WTC11 (cell line): ENCODE data around the gene REEP3. TPM values are rescaled to one million over a fixed set of nuclear protein-coding genes. Genes with fewer than 3 reads are reported as not detected.

Experiments
- ATAC-seq: fragments of 200-7000 bp; cut with Tn5 transposase; 2 replicates; pipeline ENCODE4 v1.10.0; 2021; ENCODE audit warnings: mild to moderate bottlenecking, moderate library complexity
- CTCF ChIA-PET: fragments of 300-600 bp; sonication (Branson Sonifier 250); formaldehyde crosslinking; loops from one replicate; lab custom pipeline; 2021; ENCODE audit warnings: antibody characterized with exemption; lab: Charles Lee
- POLR2A ChIA-PET: fragments of 350-600 bp; sonication (Branson Sonifier 250); formaldehyde crosslinking; loops from one replicate; lab custom pipeline; 2021; ENCODE audit warnings: antibody characterized with exemption; lab: Charles Lee
- DNase-seq: peaks from one replicate; pipeline ENCODE4 v3.0.0; 2021; ENCODE audit warnings: low spot score
- H3K27ac Mint-ChIP-seq: 2 replicates; pipeline ENCODE4 v1.8.0; 2021; ENCODE audit warnings: mixed read lengths
- H3K27me3 Mint-ChIP-seq: 2 replicates; pipeline ENCODE4 v1.8.0; 2021; ENCODE audit warnings: low read depth, mild to moderate bottlenecking, moderate library complexity, mixed read lengths
- H3K36me3 Mint-ChIP-seq: 2 replicates; pipeline ENCODE4 v1.8.0; 2021; ENCODE audit warnings: mixed read lengths
- H3K4me1 Mint-ChIP-seq: 2 replicates; pipeline ENCODE4 v1.8.0; 2022; ENCODE audit warnings: mixed read lengths
- H3K4me3 Mint-ChIP-seq: 2 replicates; pipeline ENCODE4 v1.8.0; 2021; ENCODE audit warnings: mild to moderate bottlenecking, moderate library complexity, mixed read lengths
- H3K9me3 Mint-ChIP-seq: 2 replicates; pipeline ENCODE4 v1.8.0; 2021; ENCODE audit warnings: mixed read lengths
- ETV6 ChIP-seq: sonication (generic); formaldehyde crosslinking; IDR thresholded peaks from 2 replicates; pipeline ENCODE4 v1.8.1; 2022; ENCODE audit warnings: mild to moderate bottlenecking, missing genetic modification reagents
- IRF2 ChIP-seq: sonication (generic); formaldehyde crosslinking; IDR thresholded peaks from 2 replicates; pipeline ENCODE4 v1.8.0; 2022; ENCODE audit warnings: low read depth, missing genetic modification reagents, borderline replicate concordance
- JUN ChIP-seq: sonication (generic); formaldehyde crosslinking; IDR thresholded peaks from 2 replicates; pipeline ENCODE4 v1.8.0; 2023; ENCODE audit warnings: mild to moderate bottlenecking, missing genetic modification reagents
- KAT7 ChIP-seq: sonication (generic); formaldehyde crosslinking; IDR thresholded peaks from 2 replicates; pipeline ENCODE4 v1.8.1; 2023; ENCODE audit warnings: missing genetic modification reagents, mild to moderate bottlenecking, borderline replicate concordance
- MLX ChIP-seq: sonication (generic); formaldehyde crosslinking; IDR thresholded peaks from 2 replicates; pipeline ENCODE4 v1.8.1; 2023; ENCODE audit warnings: mild to moderate bottlenecking, missing genetic modification reagents, moderate library complexity
- MYBL2 ChIP-seq: sonication (generic); formaldehyde crosslinking; IDR thresholded peaks from 2 replicates; pipeline ENCODE4 v1.8.1; 2023; ENCODE audit warnings: mild to moderate bottlenecking, moderate library complexity, missing genetic modification reagents
- NFATC4 ChIP-seq: fragments of 250-450 bp; sonication (Bioruptor Pico); IDR thresholded peaks from 2 replicates; pipeline ENCODE4 v1.9.0; 2021; ENCODE audit warnings: mild to moderate bottlenecking
- NFYB ChIP-seq: sonication (generic); formaldehyde crosslinking; conservative IDR thresholded peaks from 2 replicates; pipeline ENCODE4 v1.8.0; 2022; ENCODE audit warnings: low read depth, missing genetic modification reagents
- OVOL2 ChIP-seq: fragments of 250-450 bp; sonication (Bioruptor Pico); IDR thresholded peaks from 2 replicates; pipeline ENCODE4 v1.9.0; 2021; ENCODE audit warnings: mild to moderate bottlenecking, borderline replicate concordance
- PREB ChIP-seq: sonication (generic); formaldehyde crosslinking; IDR thresholded peaks from 2 replicates; pipeline ENCODE4 v1.8.1; 2022; ENCODE audit warnings: mild to moderate bottlenecking, missing genetic modification reagents, moderate library complexity, borderline replicate concordance
- RELA ChIP-seq: sonication (generic); formaldehyde crosslinking; IDR thresholded peaks from 2 replicates; pipeline ENCODE4 v1.8.1; 2022; ENCODE audit warnings: missing genetic modification reagents, mild to moderate bottlenecking, borderline replicate concordance
- ZBTB21 ChIP-seq: sonication (generic); formaldehyde crosslinking; IDR thresholded peaks from 2 replicates; pipeline ENCODE4 v1.8.1; 2023; ENCODE audit warnings: mild to moderate bottlenecking, missing genetic modification reagents, borderline replicate concordance
- ZNF121 ChIP-seq: sonication (generic); formaldehyde crosslinking; IDR thresholded peaks from 2 replicates; pipeline ENCODE4 v1.8.0; 2023; ENCODE audit warnings: missing genetic modification reagents
- ZNF671 ChIP-seq: fragments of 250-450 bp; sonication (Bioruptor Pico); IDR thresholded peaks from 2 replicates; pipeline ENCODE4 v1.8.0; 2021; ENCODE audit warnings: mild to moderate bottlenecking
- total RNA-seq: library from RNA; stranded (reverse); gene quantifications from 3 replicates; pipeline ENCODE4 v1.2.3, GENCODE V29; 2021
- TF ChIP-seq, protein P1 (sequence below): fragments of 250-450 bp; sonication (Bioruptor Pico); conservative IDR thresholded peaks from 2 replicates; pipeline ENCODE4 v1.9.0; 2021; ENCODE audit warnings: mild to moderate bottlenecking
- TF ChIP-seq, protein P2 (sequence below): sonication (generic); formaldehyde crosslinking; IDR thresholded peaks from 2 replicates; pipeline ENCODE4 v1.8.1; 2023; ENCODE audit warnings: mild to moderate bottlenecking, missing genetic modification reagents
- TF ChIP-seq, protein P3 (sequence below): sonication (generic); formaldehyde crosslinking; IDR thresholded peaks from 2 replicates; pipeline ENCODE4 v1.8.1; 2023; ENCODE audit warnings: mild to moderate bottlenecking, missing genetic modification reagents, borderline replicate concordance
- TF ChIP-seq, protein P4 (sequence below): fragments of 250-450 bp; sonication (Bioruptor Pico); IDR thresholded peaks from 2 replicates; pipeline ENCODE4 v1.9.0; 2021; ENCODE audit warnings: moderate library complexity, mild to moderate bottlenecking, inconsistent platforms, borderline replicate concordance
- TF ChIP-seq, protein P5 (sequence below): sonication (generic); formaldehyde crosslinking; IDR thresholded peaks from 2 replicates; pipeline ENCODE4 v1.8.0; 2023; ENCODE audit warnings: mild to moderate bottlenecking, missing genetic modification reagents
- TF ChIP-seq, protein P6 (sequence below): sonication (generic); formaldehyde crosslinking; IDR thresholded peaks from 2 replicates; pipeline ENCODE4 v1.8.0; 2022; ENCODE audit warnings: mild to moderate bottlenecking, missing genetic modification reagents

Gene REEP3
- total RNA-seq, 1 experiment from 2014 or later, result 18.5 TPM

- DNase-seq, result no peak
- Mint-ChIP-seq H3K27me3 (no peaks in the 10 kb centered on the region), H3K4me3 (no peak overlapping the region), H3K36me3 (no peaks in the 10 kb centered on the region), H3K4me1 (peaks cover 33% of the 10 kb centered on the region), H3K27ac (no peak overlapping the region), H3K9me3 (no peaks in the 10 kb centered on the region)
- POLR2A ChIA-PET, result no interaction called here
- no peak for ATAC-seq
- TF ChIP-seq ETV6 (CRISPR knock-in tag) (no peak), JUN (no peak), MLX (CRISPR knock-in tag) (no peak), MYBL2 (no peak), OVOL2 (CRISPR knock-in tag) (no peak), ZNF121 (CRISPR knock-in tag) (no peak), ZNF671 (CRISPR knock-in tag) (no peak), KAT7 (no peak), ZBTB21 (CRISPR knock-in tag) (no peak), RELA (no peak), NFYB (CRISPR knock-in tag) (no peak), PREB (CRISPR knock-in tag) (no peak), NFATC4 (no peak), IRF2 (CRISPR knock-in tag) (no peak)
- TF ChIP-seq, protein P1, sequence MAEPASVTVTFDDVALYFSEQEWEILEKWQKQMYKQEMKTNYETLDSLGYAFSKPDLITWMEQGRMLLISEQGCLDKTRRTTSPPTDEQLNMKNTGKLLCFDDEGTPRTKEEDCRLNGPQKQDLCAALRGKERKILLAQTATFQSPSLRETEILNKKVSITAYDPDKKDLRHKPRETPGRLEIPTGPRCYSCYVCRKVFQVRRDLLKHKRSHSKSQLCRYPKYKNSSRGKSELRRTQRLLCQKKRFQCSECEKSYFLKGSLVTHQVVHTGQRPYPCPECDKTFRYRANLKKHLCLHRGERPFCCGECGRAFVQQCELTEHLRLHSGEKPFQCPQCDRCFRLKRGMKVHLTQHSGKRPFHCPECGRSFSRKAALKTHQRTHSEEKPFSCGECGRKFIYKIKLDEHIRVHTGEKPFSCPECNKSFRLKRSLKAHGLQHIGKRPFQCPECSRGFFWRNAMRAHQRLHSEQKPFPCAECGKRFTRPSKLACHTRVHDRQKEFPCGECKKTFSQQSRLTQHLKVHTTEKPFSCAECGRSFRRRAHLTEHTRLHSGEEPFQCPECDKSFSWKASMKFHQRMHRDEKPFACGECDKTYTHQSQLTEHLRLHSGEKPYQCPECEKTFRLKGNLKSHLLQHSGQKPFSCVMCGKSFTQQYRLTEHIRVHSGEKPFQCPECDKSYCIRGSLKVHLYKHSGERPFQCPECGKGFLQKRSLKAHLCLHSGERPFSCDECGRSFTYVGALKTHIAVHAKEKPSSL, result no peak
- TF ChIP-seq, protein P2, sequence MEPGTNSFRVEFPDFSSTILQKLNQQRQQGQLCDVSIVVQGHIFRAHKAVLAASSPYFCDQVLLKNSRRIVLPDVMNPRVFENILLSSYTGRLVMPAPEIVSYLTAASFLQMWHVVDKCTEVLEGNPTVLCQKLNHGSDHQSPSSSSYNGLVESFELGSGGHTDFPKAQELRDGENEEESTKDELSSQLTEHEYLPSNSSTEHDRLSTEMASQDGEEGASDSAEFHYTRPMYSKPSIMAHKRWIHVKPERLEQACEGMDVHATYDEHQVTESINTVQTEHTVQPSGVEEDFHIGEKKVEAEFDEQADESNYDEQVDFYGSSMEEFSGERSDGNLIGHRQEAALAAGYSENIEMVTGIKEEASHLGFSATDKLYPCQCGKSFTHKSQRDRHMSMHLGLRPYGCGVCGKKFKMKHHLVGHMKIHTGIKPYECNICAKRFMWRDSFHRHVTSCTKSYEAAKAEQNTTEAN, result no peak
- TF ChIP-seq, protein P3, sequence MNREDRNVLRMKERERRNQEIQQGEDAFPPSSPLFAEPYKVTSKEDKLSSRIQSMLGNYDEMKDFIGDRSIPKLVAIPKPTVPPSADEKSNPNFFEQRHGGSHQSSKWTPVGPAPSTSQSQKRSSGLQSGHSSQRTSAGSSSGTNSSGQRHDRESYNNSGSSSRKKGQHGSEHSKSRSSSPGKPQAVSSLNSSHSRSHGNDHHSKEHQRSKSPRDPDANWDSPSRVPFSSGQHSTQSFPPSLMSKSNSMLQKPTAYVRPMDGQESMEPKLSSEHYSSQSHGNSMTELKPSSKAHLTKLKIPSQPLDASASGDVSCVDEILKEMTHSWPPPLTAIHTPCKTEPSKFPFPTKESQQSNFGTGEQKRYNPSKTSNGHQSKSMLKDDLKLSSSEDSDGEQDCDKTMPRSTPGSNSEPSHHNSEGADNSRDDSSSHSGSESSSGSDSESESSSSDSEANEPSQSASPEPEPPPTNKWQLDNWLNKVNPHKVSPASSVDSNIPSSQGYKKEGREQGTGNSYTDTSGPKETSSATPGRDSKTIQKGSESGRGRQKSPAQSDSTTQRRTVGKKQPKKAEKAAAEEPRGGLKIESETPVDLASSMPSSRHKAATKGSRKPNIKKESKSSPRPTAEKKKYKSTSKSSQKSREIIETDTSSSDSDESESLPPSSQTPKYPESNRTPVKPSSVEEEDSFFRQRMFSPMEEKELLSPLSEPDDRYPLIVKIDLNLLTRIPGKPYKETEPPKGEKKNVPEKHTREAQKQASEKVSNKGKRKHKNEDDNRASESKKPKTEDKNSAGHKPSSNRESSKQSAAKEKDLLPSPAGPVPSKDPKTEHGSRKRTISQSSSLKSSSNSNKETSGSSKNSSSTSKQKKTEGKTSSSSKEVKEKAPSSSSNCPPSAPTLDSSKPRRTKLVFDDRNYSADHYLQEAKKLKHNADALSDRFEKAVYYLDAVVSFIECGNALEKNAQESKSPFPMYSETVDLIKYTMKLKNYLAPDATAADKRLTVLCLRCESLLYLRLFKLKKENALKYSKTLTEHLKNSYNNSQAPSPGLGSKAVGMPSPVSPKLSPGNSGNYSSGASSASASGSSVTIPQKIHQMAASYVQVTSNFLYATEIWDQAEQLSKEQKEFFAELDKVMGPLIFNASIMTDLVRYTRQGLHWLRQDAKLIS (CRISPR knock-in tag), result no peak
- TF ChIP-seq, protein P4, sequence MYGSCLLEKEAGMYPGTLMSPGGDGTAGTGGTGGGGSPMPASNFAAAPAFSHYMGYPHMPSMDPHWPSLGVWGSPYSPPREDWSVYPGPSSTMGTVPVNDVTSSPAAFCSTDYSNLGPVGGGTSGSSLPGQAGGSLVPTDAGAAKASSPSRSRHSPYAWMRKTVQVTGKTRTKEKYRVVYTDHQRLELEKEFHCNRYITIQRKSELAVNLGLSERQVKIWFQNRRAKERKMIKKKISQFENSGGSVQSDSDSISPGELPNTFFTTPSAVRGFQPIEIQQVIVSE (CRISPR knock-in tag), result no peak
- TF ChIP-seq, protein P5, sequence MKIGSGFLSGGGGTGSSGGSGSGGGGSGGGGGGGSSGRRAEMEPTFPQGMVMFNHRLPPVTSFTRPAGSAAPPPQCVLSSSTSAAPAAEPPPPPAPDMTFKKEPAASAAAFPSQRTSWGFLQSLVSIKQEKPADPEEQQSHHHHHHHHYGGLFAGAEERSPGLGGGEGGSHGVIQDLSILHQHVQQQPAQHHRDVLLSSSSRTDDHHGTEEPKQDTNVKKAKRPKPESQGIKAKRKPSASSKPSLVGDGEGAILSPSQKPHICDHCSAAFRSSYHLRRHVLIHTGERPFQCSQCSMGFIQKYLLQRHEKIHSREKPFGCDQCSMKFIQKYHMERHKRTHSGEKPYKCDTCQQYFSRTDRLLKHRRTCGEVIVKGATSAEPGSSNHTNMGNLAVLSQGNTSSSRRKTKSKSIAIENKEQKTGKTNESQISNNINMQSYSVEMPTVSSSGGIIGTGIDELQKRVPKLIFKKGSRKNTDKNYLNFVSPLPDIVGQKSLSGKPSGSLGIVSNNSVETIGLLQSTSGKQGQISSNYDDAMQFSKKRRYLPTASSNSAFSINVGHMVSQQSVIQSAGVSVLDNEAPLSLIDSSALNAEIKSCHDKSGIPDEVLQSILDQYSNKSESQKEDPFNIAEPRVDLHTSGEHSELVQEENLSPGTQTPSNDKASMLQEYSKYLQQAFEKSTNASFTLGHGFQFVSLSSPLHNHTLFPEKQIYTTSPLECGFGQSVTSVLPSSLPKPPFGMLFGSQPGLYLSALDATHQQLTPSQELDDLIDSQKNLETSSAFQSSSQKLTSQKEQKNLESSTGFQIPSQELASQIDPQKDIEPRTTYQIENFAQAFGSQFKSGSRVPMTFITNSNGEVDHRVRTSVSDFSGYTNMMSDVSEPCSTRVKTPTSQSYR, result no peak
- TF ChIP-seq, protein P6, sequence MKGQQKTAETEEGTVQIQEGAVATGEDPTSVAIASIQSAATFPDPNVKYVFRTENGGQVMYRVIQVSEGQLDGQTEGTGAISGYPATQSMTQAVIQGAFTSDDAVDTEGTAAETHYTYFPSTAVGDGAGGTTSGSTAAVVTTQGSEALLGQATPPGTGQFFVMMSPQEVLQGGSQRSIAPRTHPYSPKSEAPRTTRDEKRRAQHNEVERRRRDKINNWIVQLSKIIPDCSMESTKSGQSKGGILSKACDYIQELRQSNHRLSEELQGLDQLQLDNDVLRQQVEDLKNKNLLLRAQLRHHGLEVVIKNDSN (CRISPR knock-in tag), result no peak
- CTCF ChIA-PET, result interaction anchor here (1.3 kb wide), 1 partner anchor 80 kb away, joined by 3 read pairs; no protein-coding TSS in a partner anchor
These were observed 115.6 kb downstream of the REEP3 start for GRCh38 chr10:63636812-63637211.
